GM19238 (cell line): ENCODE results near the gene GLRX.
"Not testable (repeated sequence)": the region's sequence is repeated elsewhere in the genome, so short reads cannot be mapped to it uniquely, and the experiment has no call there.

Experiments
- DNase-seq: peaks from one replicate; pipeline ENCODE4 v3.0.0; 2011; ENCODE audit warnings: low spot score; ENCODE audit not compliant: insufficient read length

The GLRX gene

DNA sequence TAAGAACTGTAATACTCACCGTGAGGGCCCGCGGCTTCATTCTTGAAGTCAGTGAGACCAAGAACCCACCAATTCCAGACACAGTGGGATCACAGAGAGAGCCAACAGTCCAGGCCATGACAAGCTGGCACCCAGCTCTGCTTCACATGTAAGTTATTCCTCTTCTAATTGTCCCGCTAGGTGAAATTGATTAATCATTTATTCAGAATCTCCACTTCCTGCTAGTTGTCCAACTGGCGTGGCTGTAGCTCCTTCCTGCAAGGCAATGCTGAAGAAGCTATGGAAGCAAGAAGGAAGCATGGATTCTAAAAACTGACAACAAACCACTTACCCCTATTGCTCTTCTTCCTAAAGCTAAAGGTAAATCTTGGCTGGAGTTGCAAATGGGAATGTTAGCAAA, 30.0 kb upstream of the GLRX start:
- no peak for DNase-seq

DNA sequence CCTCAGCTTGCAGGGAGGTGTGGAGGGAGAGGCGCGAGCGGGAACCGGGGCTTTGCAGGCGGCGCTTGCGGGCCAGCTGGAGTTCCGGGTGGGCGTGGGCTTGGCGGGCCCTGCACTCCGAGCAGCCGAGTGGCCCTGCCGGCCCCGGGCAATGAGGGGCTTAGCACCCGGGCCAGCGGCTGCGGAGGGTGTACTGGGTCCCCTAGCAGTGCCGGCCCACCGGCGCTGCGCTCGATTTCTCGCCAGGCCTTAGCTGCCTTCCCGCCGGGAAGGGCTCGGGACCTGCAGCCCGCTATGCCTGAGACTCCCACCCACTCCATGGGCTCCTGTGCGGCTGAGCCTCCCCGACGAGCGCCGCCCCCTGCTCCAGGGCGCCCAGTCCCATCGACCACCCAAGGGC, 28.6 kb upstream of the GLRX start:
- DNase-seq: not testable (repeated sequence)

DNA sequence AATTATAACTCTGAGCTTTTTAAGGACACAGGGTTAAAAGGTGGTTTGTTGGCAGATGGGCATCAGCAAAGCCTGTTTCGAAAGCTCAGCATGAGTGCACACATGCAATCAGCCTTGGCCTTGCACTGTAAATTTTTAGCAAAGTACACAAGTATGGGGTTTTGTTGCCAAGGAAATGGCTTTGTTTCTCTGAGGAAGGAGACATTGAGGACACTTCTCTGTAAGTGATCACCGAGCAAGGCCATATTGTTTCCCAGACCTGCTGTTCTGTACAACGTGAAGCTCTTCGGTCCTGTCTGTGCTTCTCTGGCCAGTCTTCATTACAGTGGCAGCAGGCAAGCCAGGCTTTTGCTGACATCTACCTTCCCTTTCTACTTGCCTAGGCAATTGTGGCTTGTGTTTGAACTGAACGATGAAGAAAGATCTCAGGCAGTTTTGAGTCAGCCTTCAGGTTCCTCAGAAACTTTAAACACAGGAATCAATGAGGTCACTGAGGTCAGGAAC, 27.9 kb upstream of the GLRX start:
- DNase-seq: no peak

DNA sequence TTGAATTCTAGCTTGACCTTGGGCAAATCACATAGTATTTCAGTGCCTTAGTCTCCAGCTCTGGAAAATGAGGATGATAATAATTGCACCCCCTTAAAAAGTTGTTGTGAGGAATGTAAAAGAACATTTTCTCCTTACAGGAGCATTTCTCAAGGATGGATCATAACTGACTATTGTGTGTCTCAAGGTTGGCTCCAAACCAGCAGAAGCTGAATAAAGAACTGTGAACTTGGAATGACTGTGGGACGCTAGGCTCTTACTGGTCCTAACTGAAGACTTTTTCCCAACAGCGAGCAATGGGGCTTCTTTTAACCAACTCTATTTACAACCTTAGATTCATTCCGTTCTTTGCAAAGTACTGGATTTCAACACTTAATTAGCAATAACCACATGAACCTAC, 26.2 kb upstream of the GLRX start:
- DNase-seq: no peak

DNA sequence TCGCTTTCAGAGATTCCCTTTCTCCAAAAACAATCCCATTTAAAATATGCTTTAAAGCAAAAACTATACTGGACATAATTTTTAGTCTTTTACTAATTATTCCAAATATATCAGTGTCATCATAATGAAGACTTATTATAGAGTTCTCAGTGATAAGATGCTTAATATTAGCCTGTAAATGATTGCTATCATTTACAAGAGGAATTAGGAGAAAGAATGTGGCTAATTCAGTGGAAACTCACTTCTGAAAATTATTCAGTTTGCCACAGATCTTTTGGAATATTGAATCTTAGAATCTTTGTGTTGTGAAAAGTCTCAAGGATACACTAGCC, 24.7 kb upstream of the GLRX start:
- DNase-seq: no peak

DNA sequence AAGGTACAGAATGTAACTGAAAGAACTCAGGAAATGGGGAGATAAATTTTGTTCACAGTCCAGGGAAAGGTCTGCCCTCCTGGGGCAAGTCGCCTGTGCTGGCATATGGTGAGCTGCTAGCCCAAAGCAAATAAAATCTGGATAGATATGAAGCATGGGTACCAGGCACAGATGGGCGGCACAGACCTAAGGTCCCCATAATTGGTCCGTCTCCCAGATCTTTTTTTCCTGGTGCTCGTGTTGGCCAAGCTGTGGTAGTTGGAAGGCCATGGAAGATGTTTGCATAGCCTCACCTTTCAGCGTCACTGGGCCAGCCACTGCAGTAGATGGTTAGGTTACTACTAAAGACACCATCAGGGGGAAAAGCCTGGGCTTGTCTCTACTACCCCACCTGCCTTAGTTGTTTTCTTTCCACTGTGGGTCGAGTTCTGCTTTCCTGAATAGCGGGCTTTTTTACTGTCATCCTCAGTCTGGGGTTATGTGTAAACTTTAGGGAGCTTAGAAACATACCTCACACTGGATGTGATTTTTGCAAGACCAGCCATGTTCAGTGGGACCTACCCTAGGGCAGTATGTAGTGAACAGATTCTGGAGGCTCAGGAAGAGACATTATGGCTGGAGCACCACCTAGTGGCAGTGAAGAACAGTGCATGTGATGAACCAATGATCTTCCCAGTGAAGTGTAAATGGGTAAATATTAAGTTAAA, 24.2 kb upstream of the GLRX start:
- peak; percentile 68 for DNase-seq

DNA sequence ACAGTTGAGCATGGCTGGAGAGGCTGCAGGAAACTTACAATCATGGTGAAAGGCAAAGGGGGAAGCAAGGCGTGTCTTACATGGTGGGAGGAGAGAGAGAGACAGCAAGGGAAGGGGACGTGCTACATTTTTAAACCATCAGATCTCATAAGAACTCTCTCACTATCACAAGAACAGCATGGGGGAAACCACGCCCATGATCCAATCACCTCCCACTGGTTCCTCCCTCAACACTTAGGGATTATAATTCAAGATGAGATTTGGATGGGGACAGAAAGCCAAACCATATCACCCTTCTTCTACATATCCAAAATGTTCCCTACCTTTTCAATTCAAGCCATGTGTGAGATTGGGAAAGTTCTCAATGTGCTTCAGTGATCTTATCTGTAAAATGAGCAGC, 22.9 kb upstream of the GLRX start:
- DNase-seq: no peak

DNA sequence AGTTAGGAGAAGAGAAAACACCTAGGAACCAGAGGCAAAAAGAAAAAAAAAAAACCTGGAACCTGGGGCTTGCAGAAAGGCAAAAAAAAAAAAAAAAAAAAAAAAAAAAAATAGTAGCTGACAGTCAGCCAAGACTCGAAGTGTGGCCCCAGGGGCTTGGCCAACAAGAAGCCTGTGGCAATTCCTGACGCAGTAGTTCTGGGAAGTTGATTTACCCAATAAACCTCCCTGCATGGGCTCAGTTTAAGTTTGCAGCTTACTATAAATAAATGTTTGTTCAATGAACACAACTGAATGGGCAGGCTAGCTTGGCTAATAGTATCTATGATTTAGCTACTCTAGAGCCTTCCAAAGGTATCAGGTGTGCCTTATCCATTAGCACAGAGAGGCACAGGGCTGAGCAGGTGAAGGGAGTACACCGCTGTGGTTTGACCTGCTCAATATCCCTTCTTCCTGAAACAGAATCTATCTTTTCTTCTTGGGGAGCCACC, 21.3 kb upstream of the GLRX start:
- DNase-seq: no peak

DNA sequence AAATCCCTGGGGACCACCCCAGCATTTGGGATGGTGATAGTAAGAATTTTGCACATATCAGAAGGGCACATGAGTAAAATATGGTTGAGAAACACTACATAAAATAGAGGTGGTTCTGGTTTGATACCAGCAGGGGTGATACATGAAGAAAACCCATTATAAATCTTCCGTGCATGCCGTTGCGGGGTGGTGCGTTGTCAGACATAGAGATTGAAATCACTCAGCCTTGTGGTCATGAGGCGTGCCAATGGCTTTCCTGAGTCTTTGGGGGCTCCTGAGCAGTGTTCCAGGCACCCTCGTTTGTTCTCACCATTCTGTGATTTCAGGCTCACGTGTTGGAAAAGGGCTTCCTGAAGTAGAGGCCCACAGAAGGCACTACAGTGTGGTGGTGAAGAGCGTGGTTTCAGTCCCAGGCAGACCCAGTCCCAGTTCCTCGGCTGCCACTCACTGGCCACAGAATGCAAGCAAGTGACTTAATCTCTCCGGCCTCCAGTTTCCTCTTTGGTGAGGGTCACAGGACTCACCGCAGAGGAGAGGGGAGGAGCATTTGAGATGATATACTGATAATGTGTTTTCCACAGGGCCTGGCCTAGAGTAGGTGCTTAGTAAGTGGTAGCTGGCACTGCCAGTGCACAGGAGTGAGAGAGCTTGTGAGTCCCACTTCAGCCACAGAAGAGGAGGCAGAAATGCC, 20.5 kb upstream of the GLRX start:
- DNase-seq: peak; percentile 67

DNA sequence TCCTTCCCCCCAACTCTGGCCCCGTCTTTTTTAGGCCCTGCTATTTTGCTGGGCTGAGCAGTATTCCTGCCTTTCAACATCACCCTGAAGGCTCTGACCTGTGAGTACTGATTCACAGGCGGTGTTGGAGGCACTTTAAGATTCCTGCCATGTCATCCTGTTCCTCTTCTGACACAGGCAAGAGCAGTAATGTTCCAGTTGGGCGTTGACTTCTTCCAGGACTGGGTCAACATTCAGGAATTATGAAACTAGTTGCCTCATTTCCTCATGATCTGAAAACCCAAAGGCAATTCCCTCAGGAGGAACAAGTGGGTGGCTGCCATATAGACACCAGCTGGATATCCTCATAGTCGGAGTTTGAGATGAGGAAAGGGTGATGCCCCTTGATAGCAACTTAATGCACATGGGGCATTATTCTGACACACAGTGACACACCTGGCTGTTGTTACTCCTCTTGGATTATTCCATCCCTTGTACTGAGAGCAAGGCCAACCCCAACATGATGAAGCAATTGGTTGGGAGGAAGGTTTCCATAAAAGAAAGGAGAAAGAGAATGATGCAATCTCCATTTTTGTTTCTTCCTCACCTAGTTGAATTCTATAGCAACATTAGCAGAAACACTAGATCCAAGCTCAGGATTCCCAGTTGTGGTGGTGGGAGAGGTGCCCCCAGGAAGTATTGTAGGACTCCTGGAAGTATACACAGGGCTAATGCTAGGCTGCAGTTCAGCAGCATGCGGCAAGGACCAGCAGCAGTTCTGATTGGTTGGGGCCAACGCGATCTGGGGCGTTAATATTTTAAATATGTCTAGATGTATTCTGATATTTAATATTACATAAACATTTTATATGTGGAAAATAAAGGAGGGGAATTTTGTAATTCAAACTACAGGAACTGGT, 19.6 kb upstream of the GLRX start:
- no peak for DNase-seq

DNA sequence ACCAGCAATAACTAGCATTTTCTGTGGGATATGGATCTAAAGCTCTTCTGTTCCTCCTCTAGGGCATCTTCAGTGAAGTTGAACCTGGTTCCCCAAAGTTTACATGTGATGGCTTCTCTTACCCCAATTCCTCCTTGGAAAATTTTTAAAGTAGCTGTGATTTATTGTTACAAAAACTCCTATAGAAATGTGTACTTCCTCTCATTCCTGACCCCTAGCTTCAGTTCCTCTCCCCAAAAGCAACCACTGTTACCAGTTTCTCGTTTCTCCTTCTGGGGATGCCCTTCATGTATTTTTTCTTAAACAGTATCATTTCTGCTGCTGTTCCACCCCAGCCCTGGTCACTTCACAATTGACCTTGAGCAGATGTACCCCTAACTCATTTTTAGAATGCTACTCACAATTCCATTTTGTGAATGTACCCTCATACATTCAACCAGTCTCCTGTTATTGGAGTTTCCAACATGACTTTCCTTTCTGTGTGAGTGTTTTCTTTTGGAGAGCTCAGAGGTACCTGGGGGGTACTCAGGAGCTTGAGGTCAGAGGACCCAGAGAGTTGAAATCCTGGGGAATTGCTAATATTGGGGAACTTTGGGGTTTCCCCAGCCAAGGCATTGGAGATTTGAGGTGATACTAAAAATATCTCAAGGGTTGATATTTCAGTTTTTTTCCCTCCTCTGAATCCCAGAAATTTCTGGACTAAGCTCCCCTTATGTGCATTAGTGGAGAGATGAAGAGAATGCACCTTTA, 18.6 kb upstream of the GLRX start:
- DNase-seq: no peak

DNA sequence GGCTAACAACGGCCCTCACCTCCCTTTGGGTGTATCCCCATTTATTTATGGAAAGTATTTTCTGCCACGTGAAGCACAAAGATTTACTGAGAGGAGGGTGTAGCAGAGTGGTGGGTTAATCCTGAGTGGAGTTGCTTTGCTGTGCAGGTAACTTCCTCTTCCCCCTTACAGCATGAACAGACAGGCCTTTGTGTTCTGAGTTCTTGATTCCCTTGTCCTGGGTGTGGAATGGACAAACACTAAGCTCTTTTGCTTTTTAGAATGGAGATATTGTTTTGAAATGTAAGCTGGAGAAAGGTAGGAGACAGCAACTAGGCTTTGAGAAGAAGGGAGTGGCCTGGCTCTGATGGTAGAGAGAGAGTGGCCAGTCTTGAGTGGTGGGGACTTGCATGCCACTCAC, 17.1 kb upstream of the GLRX start:
- no peak for DNase-seq

DNA sequence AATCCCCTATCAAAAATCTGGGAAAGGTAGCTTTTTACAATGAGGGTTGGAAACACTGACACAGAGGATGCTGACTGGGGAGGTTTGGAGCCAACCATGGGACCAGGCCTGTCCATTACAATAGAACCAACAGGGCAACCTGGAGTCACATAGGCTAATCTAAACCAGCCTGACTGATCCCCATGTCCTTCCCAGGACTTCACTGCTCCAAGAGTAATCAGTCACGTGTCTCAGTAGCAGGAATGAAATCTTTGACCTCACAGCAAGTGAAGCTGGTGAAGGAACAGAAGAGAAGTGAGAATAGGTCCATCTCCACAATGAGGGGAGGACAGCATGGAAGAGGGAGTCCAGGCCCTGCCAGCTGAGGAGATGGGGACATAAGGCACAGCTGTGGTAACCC, 16.0 kb upstream of the GLRX start:
- DNase-seq: no peak

DNA sequence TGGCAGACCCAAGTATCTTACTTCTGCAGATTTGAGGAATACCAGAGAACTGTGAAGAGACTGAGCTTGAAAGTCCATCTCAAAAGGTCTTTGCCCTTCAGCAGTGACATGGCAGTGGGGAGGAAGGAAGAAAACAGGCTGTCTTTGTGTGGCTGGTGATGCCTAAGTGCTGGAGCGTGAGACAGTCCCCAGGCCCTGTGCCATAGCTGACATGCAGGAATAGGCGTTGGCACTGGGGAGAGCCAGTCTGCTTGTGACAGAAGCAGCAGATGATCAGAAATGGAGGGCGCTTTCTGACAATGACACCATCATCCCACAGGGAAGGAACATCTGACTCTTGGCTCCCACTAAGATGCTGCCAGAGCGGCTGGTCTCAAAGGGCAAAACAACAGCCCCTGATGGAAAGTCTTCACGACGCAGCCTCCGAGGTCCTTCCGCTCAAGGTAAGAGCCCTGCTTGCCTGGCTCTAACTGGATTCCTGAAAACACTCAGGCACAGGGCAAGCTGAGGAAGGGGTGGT, 15.5 kb upstream of the GLRX start:
- no peak for DNase-seq

DNA sequence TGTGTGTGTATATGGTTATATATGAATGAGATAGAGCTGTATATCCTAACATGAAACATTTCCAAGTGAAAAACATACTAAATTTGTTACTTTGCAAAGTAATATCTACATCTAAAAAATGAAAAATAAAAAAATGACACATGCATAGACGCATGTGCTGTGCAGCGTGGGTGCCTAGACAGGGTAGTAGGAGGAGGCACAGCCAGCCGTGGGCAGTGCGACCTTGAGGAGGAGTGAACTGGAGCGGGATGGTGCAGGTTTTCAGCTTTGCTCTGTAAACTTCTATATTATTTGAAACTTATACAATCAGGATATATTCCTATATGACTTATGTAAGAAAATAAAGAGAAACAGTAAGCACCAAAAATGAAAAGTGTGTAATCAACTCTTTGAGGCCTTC, 15.0 kb upstream of the GLRX start:
- DNase-seq: no peak

DNA sequence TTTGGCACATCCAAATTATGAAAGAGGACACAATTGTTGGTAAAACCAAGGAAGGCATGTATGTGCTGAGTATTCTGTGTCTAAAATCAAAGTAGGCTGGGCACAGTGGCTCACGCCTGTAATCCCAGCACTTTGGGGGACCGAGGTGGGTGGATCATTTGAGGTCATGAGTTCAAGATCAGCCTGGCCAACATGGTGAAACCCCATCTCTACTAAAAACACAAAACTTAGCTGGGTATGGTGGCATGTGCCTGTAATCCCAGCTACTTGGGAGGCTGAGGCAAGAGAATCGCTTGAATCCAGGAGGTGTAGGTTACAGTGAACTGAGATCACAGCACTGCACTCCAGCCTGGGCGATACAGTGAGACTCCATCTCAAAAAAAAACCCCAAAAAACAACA, 14.4 kb upstream of the GLRX start:
- not testable (repeated sequence) for DNase-seq

DNA sequence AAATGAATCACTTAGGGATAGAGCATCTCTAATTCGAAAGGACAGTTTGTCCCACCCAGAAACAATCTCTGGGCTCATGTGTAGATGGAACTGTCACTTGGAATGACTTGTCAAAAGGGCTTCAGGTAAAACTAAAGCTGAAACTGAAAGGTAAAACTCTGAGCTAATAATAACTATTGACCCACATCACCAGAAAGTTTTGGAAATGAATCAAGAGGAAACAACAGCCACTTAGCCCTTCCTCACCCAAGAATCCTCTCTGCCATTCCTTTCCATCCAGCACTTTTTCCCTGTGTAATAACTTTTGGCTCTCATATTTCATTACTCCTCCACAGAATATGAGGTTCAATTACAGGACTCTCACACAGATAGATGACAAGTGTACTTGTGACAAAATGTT, 14.0 kb upstream of the GLRX start:
- no peak for DNase-seq

DNA sequence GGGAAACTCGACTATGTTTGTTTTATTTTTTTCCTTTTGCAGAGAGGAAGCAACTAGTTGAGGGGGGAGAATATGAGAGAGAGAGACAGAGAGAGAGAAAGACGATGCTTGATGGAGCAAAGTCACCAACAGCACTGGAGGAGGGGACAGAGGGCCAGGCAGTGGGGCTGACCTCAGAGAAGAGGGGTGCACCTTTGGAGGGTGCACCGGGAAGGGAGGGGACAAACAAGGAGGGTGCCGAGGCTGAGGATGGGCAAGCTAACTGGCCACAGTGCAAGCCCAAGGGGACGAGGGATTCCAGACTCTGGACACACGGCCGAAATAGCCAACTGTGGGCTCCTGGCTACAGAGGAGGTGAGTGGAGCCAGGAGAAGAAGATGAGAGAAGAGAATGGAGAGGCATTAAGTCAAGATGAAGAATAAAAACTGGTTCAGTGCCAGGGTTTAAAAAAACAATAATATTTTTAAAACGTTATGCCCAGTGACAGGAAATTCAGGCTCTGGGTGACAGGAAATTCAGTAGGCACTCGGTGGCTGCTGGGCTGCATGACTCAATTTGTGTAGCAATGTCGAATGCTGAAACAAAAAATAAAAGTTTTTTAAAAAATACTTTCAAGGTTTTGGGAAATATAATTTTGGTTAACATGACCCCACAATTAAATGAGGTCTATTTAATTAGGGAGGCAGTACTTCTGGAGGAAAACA, 13.3 kb upstream of the GLRX start:
- no peak for DNase-seq

DNA sequence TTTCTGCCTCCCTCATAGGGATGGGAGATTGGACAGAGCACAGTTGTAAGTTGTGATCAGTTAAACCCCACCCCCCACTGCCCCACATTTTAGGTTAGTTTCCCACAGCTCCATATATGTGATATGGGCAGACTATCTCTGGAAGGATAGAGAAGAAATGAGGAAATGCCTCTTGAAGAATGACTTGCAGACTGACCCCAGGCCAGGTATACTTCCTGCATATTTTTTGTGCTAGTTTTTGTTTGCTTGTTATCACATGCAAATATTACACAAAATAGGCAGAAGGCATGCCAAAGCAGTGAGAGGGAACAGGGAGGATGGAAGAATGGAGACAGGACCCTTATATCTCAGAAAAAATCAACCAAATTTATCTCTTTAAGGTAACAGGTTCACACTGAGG, 10.1 kb upstream of the GLRX start:
- DNase-seq: no peak

DNA sequence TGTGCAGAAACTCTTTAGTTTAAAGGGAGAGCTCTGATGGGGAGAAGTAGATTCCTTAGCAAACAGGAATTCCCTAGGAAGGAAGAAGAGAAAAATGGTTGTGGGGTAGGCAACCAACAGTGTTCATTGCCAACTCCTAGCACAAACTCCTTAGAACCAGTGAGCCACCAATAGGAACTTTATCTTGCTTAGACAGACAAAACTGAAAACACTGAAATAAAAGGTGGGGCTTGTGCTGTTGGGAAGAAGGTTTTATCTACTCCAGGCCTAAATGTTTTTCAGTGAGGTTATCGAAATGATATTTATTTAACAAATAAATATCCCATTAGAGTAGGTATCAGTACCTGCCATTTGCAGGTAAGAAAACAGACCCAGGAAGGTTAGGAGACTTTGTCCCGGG, 7.7 kb upstream of the GLRX start:
- no peak for DNase-seq

DNA sequence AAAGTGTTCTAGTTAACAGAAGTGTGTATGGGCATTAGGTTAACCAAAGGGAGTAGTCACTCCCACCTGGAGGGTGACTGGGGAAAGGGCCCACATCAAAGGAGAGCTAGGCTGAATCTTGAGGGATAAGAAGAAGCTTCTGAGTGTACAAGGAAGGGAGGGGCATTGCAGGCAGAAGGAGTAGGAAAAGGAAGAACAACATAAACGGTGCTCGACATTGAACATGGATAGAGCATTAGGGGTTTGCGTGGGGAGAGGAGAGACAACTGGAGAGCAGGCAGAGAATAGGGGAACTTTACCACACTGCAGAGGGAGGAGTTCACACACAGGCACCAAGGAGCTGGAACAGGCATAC, 5.3 kb upstream of the GLRX start:
- DNase-seq: no peak
